Activated gamma-delta T cell treated with Interleukin-2 at 50 U/mL for 16 hours (primary cell): ENCODE measurements around the gene WDR90.
A peak's percentile ranks its signal among the peaks of the same experiment; 100 is the strongest.
"Not testable (repeated sequence)": the region's sequence is repeated elsewhere in the genome, so short reads cannot be mapped to it uniquely, and the experiment has no call there.

Experiments used
- DNase-seq: peaks from one replicate; pipeline ENCODE4 v3.0.0-alpha.2; 2020

The WDR90 gene

DNA sequence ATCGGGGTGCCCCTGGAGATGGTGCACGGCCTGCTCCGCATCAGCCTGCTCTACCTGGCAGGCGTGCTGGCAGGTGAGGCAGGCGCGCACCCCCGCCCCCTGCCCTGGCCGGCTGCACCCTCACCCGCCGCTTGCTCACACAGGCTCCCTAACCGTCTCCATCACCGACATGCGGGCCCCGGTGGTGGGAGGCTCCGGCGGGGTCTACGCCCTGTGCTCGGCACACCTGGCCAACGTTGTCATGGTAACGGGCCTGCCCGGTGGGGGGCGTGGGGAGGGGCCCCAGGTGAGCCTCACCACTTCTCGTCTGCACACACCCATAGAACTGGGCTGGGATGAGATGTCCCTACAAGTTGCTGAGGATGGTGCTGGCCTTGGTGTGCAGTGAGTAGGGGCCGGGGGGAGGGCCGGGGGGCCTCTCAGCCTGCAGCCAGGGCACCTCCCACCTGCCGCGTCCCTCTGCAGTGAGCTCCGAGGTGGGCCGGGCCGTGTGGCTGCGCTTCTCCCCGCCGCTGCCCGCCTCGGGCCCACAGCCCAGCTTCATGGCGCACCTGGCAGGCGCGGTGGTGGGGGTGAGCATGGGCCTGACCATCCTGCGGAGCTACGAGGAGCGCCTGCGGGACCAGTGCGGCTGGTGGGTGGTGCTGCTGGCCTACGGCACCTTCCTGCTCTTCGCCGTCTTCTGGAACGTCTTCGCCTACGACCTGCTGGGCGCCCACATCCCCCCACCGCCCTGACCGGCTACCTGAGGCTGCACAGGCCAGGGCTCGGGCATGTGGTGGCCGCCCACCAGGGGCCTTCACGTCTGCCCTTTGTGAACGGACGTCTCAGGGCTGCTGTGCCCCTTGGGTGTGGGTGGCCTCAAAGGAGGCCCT, 28.4 kb downstream of the WDR90 start:
- no peak for DNase-seq

DNA sequence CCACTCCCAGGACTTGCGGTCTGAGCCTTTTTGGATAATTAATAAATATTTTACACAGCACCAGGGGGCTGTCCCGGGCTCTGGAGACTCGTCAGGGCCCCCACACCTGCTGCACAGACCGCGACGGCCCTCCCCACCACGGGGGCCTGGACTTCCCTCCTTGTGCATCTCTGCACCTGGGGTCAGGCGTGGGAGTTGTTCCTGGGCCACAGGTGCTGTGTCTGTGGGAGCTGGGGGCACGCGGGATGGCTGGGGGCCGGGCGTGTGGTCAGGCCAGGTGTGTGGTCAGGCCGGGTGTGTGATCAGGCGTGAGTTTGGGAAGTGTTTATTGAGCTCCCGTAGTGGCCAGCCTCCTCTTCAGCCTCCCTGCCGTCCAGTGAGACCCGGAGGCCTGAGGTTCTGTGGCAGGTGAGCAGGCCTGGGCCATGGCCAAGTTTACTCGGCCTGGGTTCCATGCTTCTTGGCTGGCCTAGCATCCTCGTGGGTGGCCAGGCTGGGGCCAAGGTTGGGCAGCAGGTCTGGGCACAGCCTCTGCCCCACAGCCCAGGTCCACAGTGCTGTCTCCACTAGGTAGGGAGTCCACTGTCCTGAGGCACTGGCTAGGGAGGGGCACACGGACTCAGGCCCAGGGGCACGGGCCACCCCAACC, 29.2 kb downstream of the WDR90 start:
- DNase-seq: no peak

DNA sequence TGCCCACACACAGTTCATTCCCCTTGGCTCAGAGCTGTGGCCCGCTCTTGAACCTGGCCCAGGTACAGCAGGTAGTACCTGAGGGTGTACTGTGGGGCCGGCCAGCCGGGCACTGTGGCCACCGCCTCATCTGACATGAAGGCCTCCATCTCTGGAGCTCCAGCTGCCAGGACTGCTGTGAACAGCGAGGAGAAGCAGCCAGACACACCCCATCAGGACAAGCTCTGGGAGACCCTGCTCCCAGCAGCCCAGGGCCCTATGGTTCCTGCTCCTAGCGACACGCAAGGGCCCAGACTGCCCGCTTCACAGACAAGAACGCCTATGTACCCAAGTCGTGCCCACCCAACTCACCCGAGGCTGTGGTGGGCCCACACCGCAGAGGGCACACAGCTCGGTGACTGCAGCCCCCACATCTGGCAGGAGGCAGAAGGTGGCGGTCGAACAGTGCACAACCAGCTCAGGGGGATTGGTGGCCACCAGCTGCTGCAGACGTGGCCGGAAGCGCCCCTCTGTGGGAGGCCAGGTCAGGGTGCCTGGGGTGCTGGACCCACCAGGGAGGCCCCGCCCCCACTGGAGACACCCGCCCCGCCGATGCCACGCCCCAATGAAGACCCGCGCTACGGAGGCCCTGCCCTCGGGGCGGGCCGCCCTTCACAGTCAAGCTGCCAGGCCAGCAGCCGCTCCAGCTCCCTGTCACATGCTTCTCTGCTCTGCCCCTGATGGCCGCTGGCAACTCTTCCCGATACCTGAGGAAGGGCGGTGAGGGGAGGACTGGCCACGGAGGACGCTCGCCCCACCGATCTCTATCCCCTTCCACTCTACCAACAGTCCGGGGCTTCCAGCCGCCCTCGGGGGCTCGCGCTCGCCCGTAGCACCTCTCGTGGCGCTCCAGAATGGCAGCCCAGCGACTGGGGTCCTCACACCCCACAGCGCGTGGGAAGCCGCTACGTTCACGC, 30.0 kb downstream of the WDR90 start:
- DNase-seq: peak; percentile 44

DNA sequence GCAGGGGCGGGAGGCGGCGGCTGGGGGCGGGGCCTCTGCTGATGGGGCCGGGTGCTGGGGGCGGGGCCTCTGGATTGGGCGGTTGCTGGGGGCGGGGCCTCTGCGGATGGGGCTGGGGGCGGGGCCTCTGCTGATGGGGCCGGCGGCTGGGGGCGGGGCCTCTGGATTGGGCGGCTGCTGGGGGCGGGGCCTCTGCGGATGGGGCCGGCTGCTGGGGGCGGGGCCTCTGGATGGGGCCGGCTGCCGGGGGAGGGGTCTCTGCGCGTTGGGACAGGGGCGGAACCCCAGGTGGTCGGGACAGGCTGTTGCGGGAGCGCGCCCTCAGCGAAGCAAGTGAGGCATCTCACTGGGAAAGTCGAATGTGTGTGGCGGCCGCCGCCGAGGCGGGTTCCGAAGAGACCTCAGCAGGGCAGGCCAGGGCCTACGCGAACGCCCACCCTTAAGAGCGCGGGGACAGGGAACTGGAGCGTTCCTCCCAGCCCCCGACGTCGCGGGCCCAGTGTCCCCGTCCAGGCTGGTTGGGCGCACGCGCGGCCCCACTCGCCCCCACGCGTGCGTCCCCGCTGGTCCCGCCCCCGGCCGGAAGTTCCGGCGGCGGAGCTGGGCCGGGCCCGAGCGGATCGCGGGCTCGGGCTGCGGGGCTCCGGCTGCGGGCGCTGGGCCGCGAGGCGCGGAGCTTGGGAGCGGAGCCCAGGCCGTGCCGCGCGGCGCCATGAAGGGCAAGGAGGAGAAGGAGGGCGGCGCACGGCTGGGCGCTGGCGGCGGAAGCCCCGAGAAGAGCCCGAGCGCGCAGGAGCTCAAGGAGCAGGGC, 30.9 kb downstream of the WDR90 start, which contains the start of gene STUB1:
STUB1 (plus strand) TSS at position 597 of the 811 bp plus-strand sequence; CDS start at position 713, 116 bp downstream.
- DNase-seq: peak; percentile 84

DNA sequence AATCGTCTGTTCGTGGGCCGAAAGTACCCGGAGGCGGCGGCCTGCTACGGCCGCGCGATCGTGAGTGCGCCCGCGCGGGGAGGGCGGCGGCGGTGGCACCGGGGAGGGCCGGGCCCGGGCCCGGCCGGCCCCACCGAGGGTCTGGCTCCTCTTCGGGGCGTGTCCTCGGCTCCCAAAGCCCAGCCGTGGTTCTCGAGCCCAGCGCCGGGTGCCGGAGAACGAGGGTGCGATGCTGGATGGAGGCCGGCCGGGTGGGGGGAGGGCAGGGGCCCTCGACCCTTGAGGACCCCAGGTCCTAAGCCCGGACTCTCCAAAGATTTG, 31.4 kb downstream of the WDR90 start:
- no peak for DNase-seq

DNA sequence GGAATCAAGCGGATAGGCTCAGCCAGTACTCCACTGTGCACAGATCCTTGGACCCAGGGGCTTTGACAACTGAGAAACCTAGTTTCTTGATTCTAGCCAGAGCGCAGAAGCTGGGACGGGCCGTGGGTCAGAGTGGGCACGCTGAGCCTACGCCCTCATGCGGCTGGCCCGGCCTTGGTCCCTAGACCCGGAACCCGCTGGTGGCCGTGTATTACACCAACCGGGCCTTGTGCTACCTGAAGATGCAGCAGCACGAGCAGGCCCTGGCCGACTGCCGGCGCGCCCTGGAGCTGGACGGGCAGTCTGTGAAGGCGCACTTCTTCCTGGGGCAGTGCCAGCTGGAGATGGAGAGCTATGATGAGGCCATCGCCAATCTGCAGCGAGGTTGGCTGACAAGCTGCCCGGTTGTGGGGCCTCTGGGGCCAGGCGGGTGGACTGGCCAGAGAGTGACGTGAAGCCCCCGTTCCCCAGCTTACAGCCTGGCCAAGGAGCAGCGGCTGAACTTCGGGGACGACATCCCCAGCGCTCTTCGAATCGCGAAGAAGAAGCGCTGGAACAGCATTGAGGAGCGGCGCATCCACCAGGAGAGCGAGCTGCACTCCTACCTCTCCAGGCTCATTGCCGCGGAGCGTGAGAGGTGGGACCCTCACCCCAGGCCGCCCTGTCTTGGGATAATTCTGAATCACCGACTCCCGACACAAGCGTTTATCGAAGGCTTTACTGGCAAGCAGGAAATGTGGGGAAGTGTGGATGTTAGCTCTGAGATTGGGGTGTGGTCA, 32.0 kb downstream of the WDR90 start:
- no peak for DNase-seq

DNA sequence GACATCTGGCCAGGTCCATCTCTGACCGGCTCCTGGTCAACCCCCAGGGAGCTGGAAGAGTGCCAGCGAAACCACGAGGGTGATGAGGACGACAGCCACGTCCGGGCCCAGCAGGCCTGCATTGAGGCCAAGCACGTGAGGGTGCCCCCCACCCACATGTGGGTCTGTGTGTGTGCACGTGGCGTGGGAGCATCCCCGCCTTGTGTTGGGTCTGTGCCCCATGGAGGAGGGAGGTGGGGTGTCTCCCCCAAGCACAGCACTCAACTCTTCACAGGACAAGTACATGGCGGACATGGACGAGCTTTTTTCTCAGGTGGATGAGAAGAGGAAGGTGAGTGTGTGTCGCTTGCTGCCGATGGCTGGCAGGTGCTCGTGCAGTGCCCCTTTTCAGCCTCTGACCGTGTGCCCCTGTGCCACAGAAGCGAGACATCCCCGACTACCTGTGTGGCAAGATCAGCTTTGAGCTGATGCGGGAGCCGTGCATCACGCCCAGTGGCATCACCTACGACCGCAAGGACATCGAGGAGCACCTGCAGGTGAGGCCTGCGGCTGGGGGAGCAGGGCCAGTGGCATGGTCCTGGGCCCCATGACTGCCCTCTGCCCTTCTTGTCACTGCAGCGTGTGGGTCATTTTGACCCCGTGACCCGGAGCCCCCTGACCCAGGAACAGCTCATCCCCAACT, 32.7 kb downstream of the WDR90 start:
- DNase-seq: no peak

DNA sequence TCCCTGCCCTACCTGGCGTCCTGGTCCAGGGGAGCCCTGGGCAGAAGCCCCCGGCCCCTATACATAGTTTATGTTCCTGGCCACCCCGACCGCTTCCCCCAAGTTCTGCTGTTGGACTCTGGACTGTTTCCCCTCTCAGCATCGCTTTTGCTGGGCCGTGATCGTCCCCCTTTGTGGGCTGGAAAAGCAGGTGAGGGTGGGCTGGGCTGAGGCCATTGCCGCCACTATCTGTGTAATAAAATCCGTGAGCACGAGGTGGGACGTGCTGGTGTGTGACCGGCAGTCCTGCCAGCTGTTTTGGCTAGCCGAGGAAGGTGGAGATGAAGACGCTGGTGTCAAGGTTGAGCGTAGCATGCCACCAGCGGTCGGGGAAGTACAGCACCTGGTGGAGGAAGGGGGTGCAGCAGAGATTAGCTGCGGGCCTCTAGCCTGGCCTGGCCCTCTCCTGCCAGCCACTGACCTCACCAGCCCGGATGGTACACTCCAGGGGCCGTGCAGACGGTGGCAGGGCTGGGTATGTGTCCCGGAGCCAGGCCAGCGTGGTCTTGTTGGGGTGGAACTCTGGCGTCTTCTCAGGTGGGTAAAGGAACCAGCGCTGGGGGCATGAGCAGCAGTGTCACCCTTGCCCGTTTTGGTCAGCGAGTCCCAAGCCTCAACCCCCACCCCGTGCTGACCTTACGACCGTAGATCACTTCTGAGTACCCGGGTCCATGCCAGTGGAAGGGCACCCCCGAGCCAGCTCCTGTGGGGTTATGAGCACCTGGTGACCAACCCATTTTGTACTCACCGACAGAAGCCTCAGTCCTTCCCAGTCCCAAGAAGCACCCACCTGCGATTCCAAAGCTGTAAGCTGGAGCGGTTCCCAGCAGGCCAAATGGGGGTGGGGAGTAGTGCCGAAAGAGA, 33.6 kb downstream of the WDR90 start:
- no peak for DNase-seq

DNA sequence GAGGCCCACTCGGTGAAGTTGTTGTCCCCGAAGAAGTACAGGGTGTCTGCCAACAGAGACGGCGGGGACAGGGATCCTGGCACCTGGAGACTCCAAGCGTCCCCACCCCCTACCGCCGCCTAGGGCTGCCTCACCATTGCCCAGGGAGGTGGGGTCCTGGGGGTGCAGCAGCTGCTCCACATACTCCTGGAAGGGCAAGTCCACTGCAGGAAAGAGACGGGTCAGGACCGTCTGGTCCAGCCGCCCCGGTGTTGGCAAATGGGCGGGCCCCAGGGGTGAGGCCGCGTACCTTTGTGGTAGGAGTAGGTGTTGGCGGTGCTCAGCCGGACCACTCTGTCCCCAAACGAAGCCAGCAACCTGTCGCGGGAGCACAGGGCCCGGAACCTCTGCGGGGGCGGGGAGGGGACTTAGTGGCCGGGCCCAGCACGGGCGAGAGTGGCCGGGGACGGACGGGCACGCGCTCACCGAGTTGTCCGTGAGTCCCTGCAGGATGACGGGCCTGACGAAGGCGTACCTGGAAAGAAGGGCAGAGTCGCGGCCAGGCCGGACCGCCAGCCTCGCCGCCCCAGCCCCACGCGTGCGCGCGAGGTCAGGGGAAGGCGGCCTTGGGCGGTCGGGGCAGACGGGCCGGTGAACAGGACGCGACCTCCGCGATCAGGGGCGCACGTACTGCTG, 34.4 kb downstream of the WDR90 start:
- no peak for DNase-seq

DNA sequence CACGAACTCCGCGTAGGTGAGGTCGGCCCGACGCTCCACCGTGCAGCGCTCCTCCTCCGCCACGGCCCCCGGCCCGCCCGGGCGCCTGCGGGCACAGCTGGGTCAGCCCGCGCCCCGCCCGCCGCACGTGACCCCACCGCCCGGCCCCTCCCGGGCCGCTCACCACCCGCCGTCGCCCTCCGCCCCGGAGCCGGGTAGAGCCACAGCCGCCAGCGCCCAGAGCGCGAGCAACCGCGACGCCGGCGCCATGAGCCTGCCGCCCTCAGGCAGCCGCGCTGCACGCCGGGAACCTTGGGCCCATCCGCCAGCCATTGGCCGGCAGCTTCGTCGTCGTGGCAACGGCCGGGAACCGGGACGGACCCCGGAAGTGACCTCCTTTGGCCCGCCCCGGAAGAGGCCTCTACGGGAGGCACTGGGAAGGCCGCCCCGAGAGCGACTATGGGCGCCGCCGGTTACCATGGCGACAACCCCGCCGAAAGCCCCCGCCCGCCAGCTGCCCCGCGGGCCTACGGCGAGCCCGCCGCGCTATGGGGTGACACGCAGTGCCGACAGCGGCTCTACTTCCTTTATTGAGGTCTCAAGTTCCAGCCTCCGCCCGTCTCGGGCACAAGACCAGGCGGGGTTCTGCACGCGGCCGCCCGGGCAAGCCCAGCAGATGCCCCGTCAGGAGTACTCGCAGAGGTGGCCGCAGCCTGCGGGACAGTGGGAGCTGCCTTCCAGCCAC, 35.1 kb downstream of the WDR90 start, which contains the start of gene JMJD8:
JMJD8 (minus strand) TSS at position 264 of the 724 bp plus-strand sequence; CDS start at position 249, 15 bp downstream.
- DNase-seq: peak; percentile 96

DNA sequence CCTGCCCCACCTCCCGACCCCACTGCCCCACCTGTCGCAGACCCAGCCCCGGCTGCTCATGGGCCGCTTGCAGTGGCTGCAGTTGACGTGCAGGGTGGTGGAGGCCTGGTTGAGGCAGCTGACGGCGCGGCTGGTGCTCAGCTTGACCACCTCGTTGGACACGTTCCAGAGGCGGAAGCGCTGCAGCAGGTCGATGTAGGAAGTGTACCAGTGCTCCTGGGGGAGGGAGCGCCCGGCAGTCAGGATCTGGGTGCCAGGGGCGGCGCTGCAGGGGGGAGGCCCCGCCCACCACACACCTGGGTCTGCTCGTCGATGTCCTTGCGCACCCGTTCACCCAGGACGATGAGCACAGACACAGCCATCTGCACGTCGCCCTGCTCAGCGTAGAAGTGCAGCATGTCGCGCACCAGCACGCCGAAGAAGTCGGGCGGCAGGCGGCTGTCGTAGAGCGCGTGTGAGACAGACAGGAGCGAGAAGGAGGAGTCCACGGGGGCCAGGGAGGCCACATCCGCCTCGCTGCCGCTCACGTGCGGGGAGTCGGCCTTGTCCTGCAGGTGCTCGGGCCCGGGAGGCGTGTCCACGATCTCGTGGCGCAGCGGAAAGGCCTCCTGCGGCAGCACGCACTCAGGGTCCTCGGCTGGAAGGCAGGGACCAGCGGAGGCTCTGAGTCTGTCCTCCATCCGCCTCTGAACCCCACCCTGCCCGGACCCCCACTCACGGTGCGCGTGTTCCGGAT, 36.0 kb downstream of the WDR90 start:
- DNase-seq: no peak

DNA sequence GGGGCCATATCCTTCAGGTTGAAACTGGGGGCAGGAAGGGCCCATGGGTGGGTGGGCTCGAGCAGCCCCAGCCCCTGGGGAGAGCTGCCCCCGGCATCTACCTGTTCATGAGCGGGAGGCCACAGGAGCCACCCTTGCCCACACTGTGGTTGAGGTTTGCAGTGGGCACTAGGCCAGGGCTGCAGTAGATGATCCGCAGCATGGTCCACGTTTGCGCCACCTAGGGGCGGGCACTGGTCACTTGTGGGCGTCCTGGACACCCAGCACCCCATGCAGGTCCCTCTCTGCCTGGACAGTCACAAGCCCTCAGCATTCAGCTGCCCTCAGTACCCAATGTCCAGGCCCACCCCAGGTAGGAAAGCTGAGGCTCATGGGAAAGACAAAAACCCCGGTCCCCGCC, 36.8 kb downstream of the WDR90 start:
- DNase-seq: no peak

DNA sequence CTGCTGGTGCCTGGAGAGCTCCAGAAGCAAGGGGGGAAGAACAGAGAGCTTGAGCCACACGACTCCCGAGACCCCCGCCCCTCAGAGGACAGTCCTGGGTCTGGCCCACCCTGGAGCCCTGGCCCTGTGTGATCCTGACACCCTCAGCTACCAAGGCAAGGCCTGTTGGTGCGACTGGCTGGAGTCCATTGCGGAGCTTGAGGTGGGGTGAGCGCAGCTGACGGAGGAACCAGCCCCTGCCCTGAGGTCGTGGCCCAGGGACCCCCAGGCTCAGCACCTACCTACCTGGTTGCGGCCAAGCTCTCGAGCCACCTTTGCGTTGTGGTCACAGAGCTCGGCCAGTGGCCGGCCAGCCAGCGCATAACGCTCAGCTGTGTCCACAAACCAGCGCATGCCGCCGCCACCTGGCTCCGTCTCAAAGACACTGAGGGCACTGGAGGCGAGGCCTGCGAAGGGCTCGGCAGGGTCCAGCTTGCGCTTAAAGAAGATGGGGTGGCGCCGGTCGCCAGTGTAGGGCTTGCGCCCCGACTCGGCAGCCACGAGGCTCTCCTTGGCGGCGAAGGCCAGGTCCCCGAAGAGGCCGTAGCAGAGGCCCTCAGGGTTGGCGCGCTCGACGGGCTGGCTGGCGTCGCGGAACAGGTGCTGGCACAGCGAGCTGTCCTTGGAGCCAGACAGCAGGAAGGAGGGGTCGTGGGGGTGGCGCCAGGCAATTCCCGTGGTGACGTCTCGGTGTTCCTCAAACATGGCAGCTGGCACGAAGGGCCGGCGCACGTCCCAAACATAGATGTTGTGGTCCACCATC, 37.5 kb downstream of the WDR90 start:
- no peak for DNase-seq

DNA sequence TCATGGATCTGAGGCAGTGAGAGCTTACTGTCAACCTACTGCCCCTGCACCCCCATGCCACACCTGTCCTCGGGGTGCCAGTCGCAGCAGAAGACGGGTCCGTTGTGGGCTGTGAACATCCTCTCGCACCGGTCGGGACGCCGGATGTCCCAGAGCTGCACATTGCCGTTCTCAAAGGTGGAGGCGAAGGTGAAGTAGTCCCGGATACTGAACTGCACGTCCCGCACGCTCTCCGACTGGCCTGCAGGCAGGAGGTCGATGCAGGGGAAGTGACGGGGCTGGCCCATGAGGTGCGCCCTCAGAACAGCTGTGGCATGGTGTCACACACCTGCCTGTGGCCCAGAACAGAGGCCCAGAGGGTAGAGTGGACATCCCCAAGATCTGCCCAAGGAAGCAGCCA, 38.3 kb downstream of the WDR90 start:
- DNase-seq: no peak

DNA sequence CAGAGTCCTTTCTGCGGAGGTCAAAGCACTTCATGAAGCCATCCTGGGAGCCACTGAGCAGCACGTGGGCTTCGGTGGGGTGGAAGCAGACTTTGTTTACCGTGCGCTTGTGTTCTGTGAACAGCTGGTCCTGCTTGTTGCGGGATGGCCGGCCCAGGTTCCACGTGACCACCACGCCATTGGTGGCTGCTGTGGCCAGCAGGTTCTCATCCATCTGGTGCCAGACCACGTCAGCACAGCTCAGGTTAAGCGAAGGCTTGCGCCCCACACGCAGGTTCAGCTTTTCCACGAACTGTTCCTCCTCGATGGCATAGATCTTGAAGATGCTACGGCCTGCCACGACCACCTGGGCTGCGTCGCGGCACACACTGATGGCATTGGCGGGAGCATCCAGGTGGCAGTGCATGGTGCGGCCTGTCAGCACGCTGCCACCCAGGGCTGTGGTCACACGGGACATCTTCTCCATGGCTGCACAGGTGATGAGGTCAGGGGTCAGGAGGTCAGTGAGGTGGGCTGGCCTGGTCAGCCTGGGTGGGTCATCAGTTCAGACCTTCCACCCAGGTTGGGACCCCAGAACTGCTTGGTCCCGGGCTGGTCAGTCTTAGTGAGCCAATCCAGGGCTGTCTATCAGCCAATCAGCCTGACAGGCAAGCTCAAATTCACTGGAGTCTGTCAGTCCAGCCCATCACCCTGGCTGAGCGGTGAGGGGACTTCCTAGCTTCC, 40.2 kb downstream of the WDR90 start:
- no peak for DNase-seq

DNA sequence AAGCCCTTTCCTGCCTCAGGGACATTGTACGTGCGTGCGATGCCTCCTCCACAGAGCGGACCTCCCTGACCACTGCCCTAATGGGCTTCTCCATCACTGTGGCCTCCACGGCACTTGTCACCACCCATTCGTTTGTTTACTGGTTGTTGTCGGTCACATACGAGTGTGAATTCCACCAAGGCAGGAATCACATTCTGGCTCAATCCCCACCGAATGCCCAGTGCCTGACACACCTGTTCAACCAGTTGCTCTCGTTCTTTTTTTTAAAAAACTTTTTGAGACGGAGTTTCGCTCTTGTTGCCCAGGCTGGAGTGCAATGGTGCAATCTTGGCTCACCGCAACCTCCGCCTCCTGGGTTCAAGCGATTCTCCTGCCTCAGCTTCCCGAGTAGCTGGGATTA, 42.1 kb downstream of the WDR90 start:
- not testable (repeated sequence) for DNase-seq
